Breast epithelium (tissue), 4 donors: ENCODE results near the gene SLC6A1. TPM values are rescaled to one million over a fixed set of nuclear protein-coding genes. Genes with fewer than 3 reads are reported as not detected.

Source experiments
- DNase-seq, 2 donors: peaks; one replicate each; pipeline ENCODE4 v3.0.0-alpha.2; 2019; ENCODE audit warnings: low spot score in 2 of 2
- H3K27ac ChIP-seq, 2 donors: fragments of 200-600 bp; sonication (generic) in 1 of 2; one replicate each; pipeline ENCODE4 v1.5.1; 2016 to 2019; ENCODE audit warnings: mild to moderate bottlenecking in 1 of 2
- H3K27me3 ChIP-seq, 2 donors: fragments of 200-600 bp; sonication (generic) in 1 of 2; one replicate each; pipeline versions ENCODE4 v1.5.1 to v1.6.0; 2017 to 2019; ENCODE audit warnings: control low read depth in 1 of 2, mild to moderate bottlenecking in 1 of 2
- H3K36me3 ChIP-seq: fragments of 200-600 bp; one replicate; pipeline ENCODE4 v1.5.1; 2019
- H3K4me1 ChIP-seq, 2 donors: fragments of 200-600 bp; sonication (generic); one replicate each; pipeline ENCODE4 v1.5.1; 2016 to 2019; ENCODE audit warnings: control low read depth in 1 of 2
- H3K4me3 ChIP-seq, 3 donors: fragments of 200-600 bp; sonication (generic); 1 replicate in 2 of 3; 2 replicates in 1 of 3; pipeline ENCODE4 v1.5.1; 2016 to 2019; ENCODE audit warnings: mild to moderate bottlenecking in 3 of 3, moderate library complexity in 2 of 3
- H3K9me3 ChIP-seq, 2 donors: fragments of 200-600 bp; sonication (generic) in 1 of 2; one replicate each; pipeline ENCODE4 v1.5.1; 2016 to 2019; ENCODE audit warnings: control low read depth in 1 of 2
- CTCF ChIP-seq, 3 donors: fragments of 450-650 bp; IDR thresholded peaks; one replicate each; pipeline ENCODE4 v1.5.1; 2016 to 2017; ENCODE audit warnings: antibody characterized with exemption in 3 of 3, mild to moderate bottlenecking in 3 of 3, moderate library complexity in 3 of 3
- POLR2A ChIP-seq: fragments of 450-650 bp; IDR thresholded peaks from one replicate; pipeline ENCODE4 v1.6.1; 2016; ENCODE audit warnings: antibody characterized with exemption, mild to moderate bottlenecking, moderate library complexity
- POLR2AphosphoS5 ChIP-seq, 3 donors: sonication (generic); formaldehyde crosslinking; IDR thresholded peaks; one replicate each; pipeline ENCODE4 v1.6.1; 2017; ENCODE audit warnings: antibody characterized with exemption in 3 of 3
- intact Hi-C: fragments of 100-400 bp; cut with DNase I; formaldehyde crosslinking; loops from one replicate; pipeline ENCODE4 v1.15.1; 2023; ENCODE audit warnings: low total_unique reads
- total RNA-seq, 3 donors: library from RNA; depleted of rRNA; stranded (reverse); fragments of >200 nt; gene quantifications; one replicate each; pipeline ENCODE4 v1.1.0, GENCODE V29; 2016

The SLC6A1 gene
- total RNA-seq, 3 donors from 2014 or later, result under 0.01 to 0.32 (median 0.29) TPM

GRCh38 chr3:10984371-10984896 lies 8.1 kb upstream of the SLC6A1 start:
- Histone ChIP-seq H3K27ac (no peak overlapping the region), H3K4me1 (no peaks in the 10 kb centered on the region), H3K36me3 (no peaks in the 10 kb centered on the region), H3K9me3 (no peaks in the 10 kb centered on the region), H3K4me3 (no peak overlapping the region), H3K27me3 (no peaks in the 10 kb centered on the region)
- intact Hi-C loops, result no loop called here
- DNase-seq, result no peak
- TF ChIP-seq POLR2A (no peak), CTCF (IDR thresholded peaks at IDR 0.05) (no peak), POLR2AphosphoS5 (IDR thresholded peaks at IDR 0.05) (no peak)

- Histone ChIP-seq H3K27me3 (no peaks in the 10 kb centered on the region), H3K27ac (no peak overlapping the region), H3K4me1 (no peaks in the 10 kb centered on the region), H3K36me3 (no peaks in the 10 kb centered on the region), H3K4me3 (no peak overlapping the region), H3K9me3 (no peaks in the 10 kb centered on the region)
- intact Hi-C loops, result no loop called here
- TF ChIP-seq CTCF (IDR thresholded peaks at IDR 0.05) (no peak), POLR2AphosphoS5 (IDR thresholded peaks at IDR 0.05) (no peak), POLR2A (no peak)
- DNase-seq, result no peak
These were observed 7.4 kb upstream of the SLC6A1 start for GRCh38 chr3:10985181-10985580.

GRCh38 chr3:10986592-10986991 lies 6.0 kb upstream of the SLC6A1 start:
- Histone ChIP-seq H3K4me1 (no peaks in the 10 kb centered on the region), H3K9me3 (no peaks in the 10 kb centered on the region), H3K4me3 (no peak overlapping the region), H3K27me3 (peaks cover 0 to under 1% of the 10 kb centered on the region in 2 donors), H3K36me3 (no peaks in the 10 kb centered on the region), H3K27ac (no peak overlapping the region)
- DNase-seq, result no peak
- intact Hi-C loops, result no loop called here
- TF ChIP-seq POLR2A (no peak), CTCF (IDR thresholded peaks at IDR 0.05) (no peak), POLR2AphosphoS5 (IDR thresholded peaks at IDR 0.05) (no peak)

GRCh38 chr3:10988001-10988665 lies 4.4 kb upstream of the SLC6A1 start:
- no peaks in the 10 kb centered on the region for H3K9me3 ChIP-seq
- H3K4me1 ChIP-seq, result no peaks in the 10 kb centered on the region
- H3K27me3 ChIP-seq, result peaks cover 0 to 11% of the 10 kb centered on the region in 2 donors
- no peak for TF ChIP-seq CTCF (IDR thresholded peaks at IDR 0.05)
- no peak for TF ChIP-seq POLR2AphosphoS5 (IDR thresholded peaks at IDR 0.05)
- TF ChIP-seq POLR2A, result no peak
- intact Hi-C loops, result no loop called here
- H3K36me3 ChIP-seq, result no peaks in the 10 kb centered on the region
- H3K27ac ChIP-seq, result no peak overlapping the region
- H3K4me3 ChIP-seq, result no peak overlapping the region
- no peak for DNase-seq

GRCh38 chr3:10988991-10989484 lies 3.5 kb upstream of the SLC6A1 start:
- Histone ChIP-seq H3K36me3 (no peaks in the 10 kb centered on the region), H3K27me3 (peaks cover 0 to 20% of the 10 kb centered on the region in 2 donors), H3K9me3 (no peaks in the 10 kb centered on the region), H3K4me1 (no peaks in the 10 kb centered on the region), H3K4me3 (no peak overlapping the region), H3K27ac (no peak overlapping the region)
- no peak for DNase-seq
- intact Hi-C loops, result no loop called here
- TF ChIP-seq POLR2AphosphoS5 (IDR thresholded peaks at IDR 0.05), result no peak
- no peak for TF ChIP-seq CTCF (IDR thresholded peaks at IDR 0.05)
- no peak for TF ChIP-seq POLR2A
